Measurements from ENCODE around the gene NMRK1. TPM values are rescaled to one million over a fixed set of nuclear protein-coding genes. Genes with fewer than 3 reads are reported as not detected.

The NMRK1 gene
- total RNA-seq, 1 donor from 2014 or later, result 1.7 TPM

DNA sequence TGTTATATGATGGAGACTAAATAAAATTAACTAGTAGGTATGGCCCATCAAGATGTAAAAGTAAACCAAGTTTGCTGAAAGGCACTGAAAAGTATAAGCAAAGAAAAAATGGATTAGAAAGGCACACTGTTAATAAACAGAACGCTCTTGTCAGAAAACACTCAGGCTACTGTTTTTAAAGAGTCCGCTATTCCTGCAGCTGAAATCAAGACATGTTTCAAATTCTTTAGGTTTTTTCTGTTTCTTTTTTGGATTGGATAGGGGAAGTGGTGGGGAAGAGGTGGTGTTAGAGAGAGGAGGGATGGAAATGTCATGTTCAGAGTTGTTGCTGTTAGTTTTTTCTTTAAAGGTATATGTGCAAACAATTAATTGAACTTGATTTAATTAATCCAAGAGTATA lies 17.9 kb upstream of the NMRK1 start:
- H3K27me3 Mint-ChIP-seq (ENCODE audit: insufficient read depth, low read depth), result peaks cover 4% of the 10 kb centered on the region
- H3K4me3 Mint-ChIP-seq, result no peak overlapping the region
- H3K9ac ChIP-seq, result no peak overlapping the region
- no peaks in the 10 kb centered on the region for H3K9me3 Mint-ChIP-seq
- H2AFZ ChIP-seq (replicated peaks), result no peak overlapping the region
- H3K4me3 ChIP-seq, result no peak overlapping the region
- no peak for DNase-seq (ENCODE audit: low spot score)
- H3F3A ChIP-seq (ENCODE audit: low read depth), result peaks cover under 1% of the 10 kb centered on the region
- TF ChIP-seq EZH2phosphoT487 (IDR thresholded peaks at IDR 0.05), result no peak
- TF ChIP-seq EZH2 (IDR thresholded peaks at IDR 0.05), result no peak
- TF ChIP-seq, protein P1, sequence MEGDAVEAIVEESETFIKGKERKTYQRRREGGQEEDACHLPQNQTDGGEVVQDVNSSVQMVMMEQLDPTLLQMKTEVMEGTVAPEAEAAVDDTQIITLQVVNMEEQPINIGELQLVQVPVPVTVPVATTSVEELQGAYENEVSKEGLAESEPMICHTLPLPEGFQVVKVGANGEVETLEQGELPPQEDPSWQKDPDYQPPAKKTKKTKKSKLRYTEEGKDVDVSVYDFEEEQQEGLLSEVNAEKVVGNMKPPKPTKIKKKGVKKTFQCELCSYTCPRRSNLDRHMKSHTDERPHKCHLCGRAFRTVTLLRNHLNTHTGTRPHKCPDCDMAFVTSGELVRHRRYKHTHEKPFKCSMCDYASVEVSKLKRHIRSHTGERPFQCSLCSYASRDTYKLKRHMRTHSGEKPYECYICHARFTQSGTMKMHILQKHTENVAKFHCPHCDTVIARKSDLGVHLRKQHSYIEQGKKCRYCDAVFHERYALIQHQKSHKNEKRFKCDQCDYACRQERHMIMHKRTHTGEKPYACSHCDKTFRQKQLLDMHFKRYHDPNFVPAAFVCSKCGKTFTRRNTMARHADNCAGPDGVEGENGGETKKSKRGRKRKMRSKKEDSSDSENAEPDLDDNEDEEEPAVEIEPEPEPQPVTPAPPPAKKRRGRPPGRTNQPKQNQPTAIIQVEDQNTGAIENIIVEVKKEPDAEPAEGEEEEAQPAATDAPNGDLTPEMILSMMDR (IDR thresholded peaks at IDR 0.05), result no peak
- H4K20me1 ChIP-seq (ENCODE audit: low read depth), result no peaks in the 10 kb centered on the region
- no peak overlapping the region for H3K4me2 ChIP-seq
- no peaks in the 10 kb centered on the region for H3K36me3 ChIP-seq
- H3K27me3 ChIP-seq, result no peaks in the 10 kb centered on the region
- no peaks in the 10 kb centered on the region for H3K36me3 Mint-ChIP-seq
- peaks cover 6% of the 10 kb centered on the region for H3K4me1 Mint-ChIP-seq
- H3K27ac ChIP-seq, result no peak overlapping the region
- no peaks in the 10 kb centered on the region for H3K9me3 ChIP-seq (ENCODE audit: low read depth)
- H3K27ac Mint-ChIP-seq, result peak overlapping the region; percentile 30
- H3K79me2 ChIP-seq (ENCODE audit: low read depth), result no peaks in the 10 kb centered on the region
- peaks cover 4% of the 10 kb centered on the region for H3K4me1 ChIP-seq

GRCh38 chr9:75105019-75105540 lies 17.1 kb upstream of the NMRK1 start:
- H3F3A ChIP-seq (ENCODE audit: low read depth), result peaks cover 3% of the 10 kb centered on the region
- Mint-ChIP-seq H3K9me3 (no peaks in the 10 kb centered on the region), H3K4me1 (peaks cover 6% of the 10 kb centered on the region), H3K27me3 (ENCODE audit: insufficient read depth, low read depth) (peaks cover 5% of the 10 kb centered on the region), H3K4me3 (no peak overlapping the region), H3K36me3 (no peaks in the 10 kb centered on the region), H3K27ac (no peak overlapping the region)
- H2AFZ ChIP-seq (replicated peaks), result no peak overlapping the region
- no peak for TF ChIP-seq EZH2phosphoT487 (IDR thresholded peaks at IDR 0.05)
- TF ChIP-seq EZH2 (IDR thresholded peaks at IDR 0.05), result no peak
- TF ChIP-seq, protein P1 (IDR thresholded peaks at IDR 0.05), result no peak
- DNase-seq (ENCODE audit: low spot score), result no peak
- H4K20me1 ChIP-seq (ENCODE audit: low read depth), result no peaks in the 10 kb centered on the region
- no peak overlapping the region for H3K9ac ChIP-seq
- no peaks in the 10 kb centered on the region for H3K79me2 ChIP-seq (ENCODE audit: low read depth)
- H3K27me3 ChIP-seq, result no peaks in the 10 kb centered on the region
- no peak overlapping the region for H3K27ac ChIP-seq
- H3K4me1 ChIP-seq, result peaks cover 4% of the 10 kb centered on the region
- no peaks in the 10 kb centered on the region for H3K36me3 ChIP-seq
- no peaks in the 10 kb centered on the region for H3K9me3 ChIP-seq (ENCODE audit: low read depth)
- H3K4me3 ChIP-seq, result no peak overlapping the region
- H3K4me2 ChIP-seq, result no peak overlapping the region

DNA sequence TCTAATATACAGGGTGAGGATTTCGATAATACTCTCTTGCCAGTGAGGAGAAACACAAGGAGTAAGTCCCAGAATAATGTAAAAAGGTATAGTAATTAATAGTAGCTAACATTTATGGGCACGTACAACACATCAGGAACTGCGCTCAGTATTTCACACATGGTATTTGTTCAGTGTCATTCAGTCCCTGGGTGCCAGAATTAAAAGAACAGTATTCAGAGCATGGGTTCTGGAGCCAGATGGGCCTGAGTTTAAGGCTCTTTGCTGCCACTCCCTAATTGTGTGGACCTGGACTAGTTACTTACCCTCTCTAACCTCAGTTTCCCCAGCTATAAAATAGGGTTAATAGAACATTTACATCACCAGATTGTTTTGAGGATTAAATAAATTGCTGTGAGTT lies 16.7 kb upstream of the NMRK1 start:
- peaks cover 4% of the 10 kb centered on the region for H3K4me1 ChIP-seq
- Mint-ChIP-seq H3K4me3 (no peak overlapping the region), H3K9me3 (no peaks in the 10 kb centered on the region), H3K36me3 (no peaks in the 10 kb centered on the region), H3K27ac (no peak overlapping the region), H3K4me1 (peaks cover 6% of the 10 kb centered on the region), H3K27me3 (ENCODE audit: insufficient read depth, low read depth) (peaks cover 5% of the 10 kb centered on the region)
- no peak overlapping the region for H3K9ac ChIP-seq
- H3K9me3 ChIP-seq (ENCODE audit: low read depth), result no peaks in the 10 kb centered on the region
- H3F3A ChIP-seq (ENCODE audit: low read depth), result peaks cover 3% of the 10 kb centered on the region
- H3K27ac ChIP-seq, result no peak overlapping the region
- no peaks in the 10 kb centered on the region for H3K36me3 ChIP-seq
- H2AFZ ChIP-seq (replicated peaks), result no peak overlapping the region
- TF ChIP-seq, protein P1 (IDR thresholded peaks at IDR 0.05), result no peak
- TF ChIP-seq EZH2 (IDR thresholded peaks at IDR 0.05) (no peak), EZH2phosphoT487 (IDR thresholded peaks at IDR 0.05) (no peak)
- no peak for DNase-seq (ENCODE audit: low spot score)
- no peaks in the 10 kb centered on the region for H3K79me2 ChIP-seq (ENCODE audit: low read depth)
- H3K4me3 ChIP-seq, result no peak overlapping the region
- no peak overlapping the region for H3K4me2 ChIP-seq
- no peaks in the 10 kb centered on the region for H4K20me1 ChIP-seq (ENCODE audit: low read depth)
- no peaks in the 10 kb centered on the region for H3K27me3 ChIP-seq
